Measurements from ENCODE around the gene SDK2.

DNA sequence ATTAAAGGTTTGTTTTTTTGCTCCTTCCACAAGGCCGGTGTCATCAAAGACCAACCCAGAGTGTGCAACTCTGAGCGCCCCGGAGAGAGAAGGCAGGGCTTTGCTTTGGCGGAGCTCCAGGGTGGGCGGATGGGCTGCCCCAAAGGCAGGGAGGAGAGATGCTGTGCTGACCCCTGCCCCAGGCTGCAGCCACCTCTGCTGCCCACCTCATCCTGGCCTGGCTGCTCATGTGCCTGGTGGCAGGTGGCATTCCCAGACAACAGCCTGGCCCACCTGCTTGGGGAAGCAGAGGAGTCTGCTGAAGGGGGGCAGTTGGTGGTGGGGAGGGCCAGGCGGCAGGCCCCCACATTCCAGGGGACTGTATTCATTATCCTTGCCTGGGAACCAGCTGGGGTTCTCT, 122.1 kb downstream of the SDK2 start:
- TF ChIP-seq, protein P1, sequence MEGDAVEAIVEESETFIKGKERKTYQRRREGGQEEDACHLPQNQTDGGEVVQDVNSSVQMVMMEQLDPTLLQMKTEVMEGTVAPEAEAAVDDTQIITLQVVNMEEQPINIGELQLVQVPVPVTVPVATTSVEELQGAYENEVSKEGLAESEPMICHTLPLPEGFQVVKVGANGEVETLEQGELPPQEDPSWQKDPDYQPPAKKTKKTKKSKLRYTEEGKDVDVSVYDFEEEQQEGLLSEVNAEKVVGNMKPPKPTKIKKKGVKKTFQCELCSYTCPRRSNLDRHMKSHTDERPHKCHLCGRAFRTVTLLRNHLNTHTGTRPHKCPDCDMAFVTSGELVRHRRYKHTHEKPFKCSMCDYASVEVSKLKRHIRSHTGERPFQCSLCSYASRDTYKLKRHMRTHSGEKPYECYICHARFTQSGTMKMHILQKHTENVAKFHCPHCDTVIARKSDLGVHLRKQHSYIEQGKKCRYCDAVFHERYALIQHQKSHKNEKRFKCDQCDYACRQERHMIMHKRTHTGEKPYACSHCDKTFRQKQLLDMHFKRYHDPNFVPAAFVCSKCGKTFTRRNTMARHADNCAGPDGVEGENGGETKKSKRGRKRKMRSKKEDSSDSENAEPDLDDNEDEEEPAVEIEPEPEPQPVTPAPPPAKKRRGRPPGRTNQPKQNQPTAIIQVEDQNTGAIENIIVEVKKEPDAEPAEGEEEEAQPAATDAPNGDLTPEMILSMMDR (IDR thresholded peaks at IDR 0.05), result no peak
- no peak for TF ChIP-seq POLR2A (IDR thresholded peaks at IDR 0.05)
